Brain microvascular endothelial cell (primary cell): ENCODE data around the gene TPSD1.
"Not testable (repeated sequence)": the region's sequence is repeated elsewhere in the genome, so short reads cannot be mapped to it uniquely, and the experiment has no call there.

Experiments used
- DNase-seq: peaks from one replicate; pipeline ENCODE4 v3.0.0-alpha.2; 2020
- H3K27ac ChIP-seq: fragments of 250-450 bp; sonication (Bioruptor Pico); 2 replicates; pipeline ENCODE4 v1.5.1; 2020; ENCODE audit warnings: mild to moderate bottlenecking, moderate library complexity
- H3K27me3 ChIP-seq: fragments of 250-450 bp; sonication (Bioruptor Pico); replicated peaks from 2 replicates; pipeline ENCODE4 v1.5.1; 2020; ENCODE audit warnings: mild to moderate bottlenecking
- H3K36me3 ChIP-seq: fragments of 250-450 bp; sonication (Bioruptor Pico); replicated peaks from 2 replicates; pipeline ENCODE4 v1.5.1; 2020; ENCODE audit warnings: mild to moderate bottlenecking
- H3K4me3 ChIP-seq: 2 replicates; pipeline ENCODE4 v1.5.1; 2011; ENCODE audit warnings: low read depth, mild to moderate bottlenecking, control low read depth, low read length, moderate library complexity
- CTCF ChIP-seq: IDR thresholded peaks from 2 replicates; pipeline ENCODE4 v1.5.1; 2011; ENCODE audit warnings: low read depth, mild to moderate bottlenecking, moderate library complexity, low read length, control low read depth, inconsistent platforms; ENCODE audit errors: missing control alignments
- in situ Hi-C: cut with HindIII; loops from 2 replicates; pipeline ENCODE4 v1.10.0; 2017; ENCODE audit warnings: low sequenced_read_pairs, low pct_ligation_motif_present

Gene TPSD1

GRCh38 chr16:1244881-1245280 lies 11.0 kb upstream of the TPSD1 start:
- DNase-seq = no peak
- in situ Hi-C loops = no loop called here
- Histone ChIP-seq H3K27me3 (peaks cover 3% of the 10 kb centered on the region), H3K4me3 (no peak overlapping the region), H3K27ac (no peak overlapping the region), H3K36me3 (no peaks in the 10 kb centered on the region)
- no peak for TF ChIP-seq CTCF

- TF ChIP-seq CTCF = no peak
- no peaks in the 10 kb centered on the region for H3K36me3 ChIP-seq
- DNase-seq = no peak
- H3K4me3 ChIP-seq = no peak overlapping the region
- peaks cover 3% of the 10 kb centered on the region for H3K27me3 ChIP-seq
- in situ Hi-C loops = no loop called here
- H3K27ac ChIP-seq = no peak overlapping the region
These were observed 10.3 kb upstream of the TPSD1 start for GRCh38 chr16:1245452-1246020.

DNA sequence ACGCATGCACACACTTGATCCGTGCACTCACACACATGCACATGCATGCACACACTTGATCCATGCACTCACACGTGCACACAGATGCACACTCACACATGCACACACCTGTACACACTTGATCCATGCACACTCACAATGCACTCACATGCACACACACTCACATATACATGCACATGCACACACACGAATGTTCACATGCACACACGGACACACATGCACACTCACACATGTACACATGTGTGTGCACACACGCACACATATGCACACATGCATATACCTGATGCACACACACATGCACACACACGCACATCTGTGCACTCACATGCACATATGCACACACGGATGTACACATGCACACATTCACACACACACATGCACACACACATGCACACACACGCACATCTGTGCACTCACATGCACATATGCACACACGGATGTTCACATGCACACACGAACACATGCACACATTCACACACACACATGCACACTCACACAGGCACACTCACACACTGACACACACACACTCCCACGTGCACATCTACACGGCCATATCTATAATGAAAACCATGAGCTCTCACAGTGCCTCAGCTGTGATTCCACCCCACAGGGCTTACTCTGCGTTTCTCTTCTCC lies 7.8 kb upstream of the TPSD1 start:
- in situ Hi-C loops, DNase-seq, H3K4me3 ChIP-seq, H3K36me3 ChIP-seq, H3K27ac ChIP-seq, H3K27me3 ChIP-seq: not testable (repeated sequence)

DNA sequence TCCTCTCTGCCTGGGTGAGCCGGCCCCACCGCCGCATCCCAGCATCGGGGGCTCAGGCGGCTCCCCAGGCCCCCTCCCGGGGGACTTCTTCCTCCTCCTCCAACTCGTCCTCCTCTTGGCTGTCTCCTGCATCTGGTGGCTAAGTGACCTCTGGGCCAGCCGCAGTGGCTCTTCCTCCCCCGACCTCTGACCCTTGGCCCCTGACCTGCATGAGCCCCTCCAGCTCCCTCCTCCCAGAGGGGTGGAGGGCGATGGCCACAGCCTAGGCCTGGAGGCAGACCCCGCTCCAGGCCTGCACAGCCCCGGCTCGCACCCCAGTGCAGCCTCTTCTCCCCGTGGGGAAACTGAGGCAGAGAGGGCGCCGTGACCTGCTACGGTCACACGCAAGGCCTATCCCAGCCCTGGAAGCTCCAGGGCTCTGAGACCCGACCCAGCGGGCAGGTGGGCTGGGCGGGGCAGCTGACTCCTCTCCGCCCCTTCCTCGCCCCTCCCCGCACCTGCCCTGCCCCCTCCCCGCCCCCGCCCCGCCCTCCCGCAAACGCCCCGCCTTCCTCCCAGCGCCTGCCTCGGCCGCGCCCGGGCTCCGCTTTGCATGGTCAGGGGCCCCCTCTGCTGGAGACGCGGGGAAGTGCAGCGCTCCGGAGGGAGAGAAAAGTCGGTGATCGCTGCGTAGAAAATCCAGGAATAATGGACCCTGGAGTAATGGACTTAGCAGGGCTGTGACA lies 6.7 kb upstream of the TPSD1 start:
- DNase-seq, H3K36me3 ChIP-seq, H3K27ac ChIP-seq, H3K4me3 ChIP-seq, H3K27me3 ChIP-seq, in situ Hi-C loops: not testable (repeated sequence)

DNA sequence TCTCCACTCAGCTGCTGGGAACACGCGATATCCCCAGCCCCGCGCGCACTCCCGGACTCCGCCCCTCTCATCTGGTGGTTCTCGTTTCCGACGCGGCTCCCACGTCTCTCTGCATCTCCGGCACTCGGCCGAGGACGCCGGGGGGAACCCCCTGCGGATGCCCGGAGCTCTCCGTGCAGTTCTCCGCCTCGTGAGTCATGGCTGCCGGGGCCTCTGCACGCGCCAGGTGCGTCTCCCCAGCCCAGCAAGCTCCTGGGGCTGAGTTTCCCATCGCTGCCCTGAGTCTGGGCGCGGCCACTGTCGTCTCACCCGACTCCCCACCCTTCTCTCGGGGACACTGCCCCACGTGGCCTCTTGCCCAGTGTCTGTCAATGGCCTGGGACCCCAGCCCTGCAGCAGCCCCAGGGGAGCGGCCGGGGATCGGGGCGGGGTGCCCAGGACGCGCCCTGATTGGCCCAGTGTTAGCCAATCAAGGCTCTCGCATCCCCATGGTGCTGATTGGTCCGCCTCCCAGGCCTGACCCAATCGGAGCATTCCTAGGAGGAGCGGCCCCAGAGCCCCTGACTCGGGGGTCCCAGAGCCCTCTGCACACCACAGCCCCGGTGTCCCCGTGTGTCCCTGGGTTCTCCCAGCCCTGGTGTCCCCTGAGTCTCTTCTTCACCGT lies 2.0 kb upstream of the TPSD1 start:
- H3K4me3 ChIP-seq, H3K36me3 ChIP-seq, in situ Hi-C loops, H3K27me3 ChIP-seq, H3K27ac ChIP-seq, DNase-seq: not testable (repeated sequence)

GRCh38 chr16:1254821-1255220 lies 1.0 kb upstream of the TPSD1 start:
- H3K4me3 ChIP-seq, H3K36me3 ChIP-seq, H3K27ac ChIP-seq, DNase-seq, in situ Hi-C loops: not testable (repeated sequence)
- peaks cover 11% of the 10 kb centered on the region for H3K27me3 ChIP-seq

DNA sequence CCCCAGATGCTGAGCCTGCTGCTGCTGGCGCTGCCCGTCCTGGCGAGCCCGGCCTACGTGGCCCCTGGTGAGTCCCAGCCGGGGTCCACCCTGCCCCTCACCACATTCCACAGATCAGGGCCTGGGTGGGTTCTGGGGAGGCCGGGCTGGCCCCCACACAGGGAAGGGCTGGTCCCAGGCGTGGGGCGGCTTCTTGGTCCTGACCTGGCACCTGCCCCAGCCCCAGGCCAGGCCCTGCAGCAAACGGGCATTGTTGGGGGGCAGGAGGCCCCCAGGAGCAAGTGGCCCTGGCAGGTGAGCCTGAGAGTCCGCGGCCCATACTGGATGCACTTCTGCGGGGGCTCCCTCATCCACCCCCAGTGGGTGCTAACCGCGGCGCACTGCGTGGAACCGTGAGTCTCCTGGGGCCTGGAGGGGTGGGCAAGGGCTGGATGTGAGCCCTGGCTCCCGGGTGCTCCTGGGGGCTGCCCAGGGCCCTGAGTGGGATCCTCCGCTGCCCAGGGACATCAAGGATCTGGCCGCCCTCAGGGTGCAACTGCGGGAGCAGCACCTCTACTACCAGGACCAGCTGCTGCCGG lies 516 bp downstream of the TPSD1 start:
- DNase-seq, H3K27ac ChIP-seq, H3K36me3 ChIP-seq, in situ Hi-C loops, H3K4me3 ChIP-seq: not testable (repeated sequence)
- peaks cover 20% of the 10 kb centered on the region for H3K27me3 ChIP-seq

DNA sequence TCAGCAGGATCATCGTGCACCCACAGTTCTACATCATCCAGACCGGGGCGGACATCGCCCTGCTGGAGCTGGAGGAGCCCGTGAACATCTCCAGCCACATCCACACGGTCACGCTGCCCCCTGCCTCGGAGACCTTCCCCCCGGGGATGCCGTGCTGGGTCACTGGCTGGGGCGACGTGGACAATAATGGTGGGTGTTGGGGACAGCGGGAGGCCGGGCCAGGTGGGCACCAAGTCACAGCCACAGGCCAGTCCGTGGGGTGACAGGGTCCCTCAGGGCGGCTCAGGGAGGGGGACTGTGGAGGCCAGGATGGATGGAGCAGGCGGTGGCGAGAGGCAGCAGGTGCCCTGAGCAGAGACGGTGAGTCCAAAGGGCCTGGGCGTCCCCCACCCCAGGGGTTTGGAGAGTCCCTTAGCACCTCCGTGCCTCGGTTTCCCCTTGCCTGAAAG lies 1.0 kb downstream of the TPSD1 start:
- no peak for TF ChIP-seq CTCF
- no peak overlapping the region for H3K4me3 ChIP-seq
- in situ Hi-C loops = no loop called here
- H3K27me3 ChIP-seq = peaks cover 25% of the 10 kb centered on the region
- DNase-seq = no peak
- no peak overlapping the region for H3K27ac ChIP-seq
- no peaks in the 10 kb centered on the region for H3K36me3 ChIP-seq
